ENCODE measurements around the gene STAG3. TPM values are rescaled to one million over a fixed set of nuclear protein-coding genes. Genes with fewer than 3 reads are reported as not detected.
"Not testable (repeated sequence)": the region's sequence is repeated elsewhere in the genome, so short reads cannot be mapped to it uniquely, and the experiment has no call there.

STAG3 gene
- total and polyA plus RNA-seq, 2 donors (not counting 1 experiment from before 2014, with no cell fraction given) = 24.8 to 33.4 TPM

GRCh38 chr7:100141555-100141949 is 36.2 kb upstream of the STAG3 start:
- POLR2A ChIA-PET = no interaction called here
- no CpG with 5 or more reads among the region's 3 CpGs for WGBS (ENCODE audit: insufficient coverage)
- H3K4me2 ChIP-seq (replicated peaks; ENCODE audit: low read depth, low read length, poor library complexity, severe bottlenecking) = no peak overlapping the region

GRCh38 chr7:100142461-100142860 is 35.3 kb upstream of the STAG3 start:
- CTCF ChIA-PET = interaction anchor here (0.7 to 1.7 kb wide), 4 partner anchors 8 to 16 kb away, joined by 3 to 5 read pairs (median 4); no protein-coding TSS in a partner anchor
- peaks cover 18% of the 10 kb centered on the region for H3K4me1 Mint-ChIP-seq
- H3K4me3 Mint-ChIP-seq = no peak overlapping the region
- no peaks in the 10 kb centered on the region for H3K79me2 ChIP-seq (ENCODE audit: control insufficient read depth, insufficient read depth, low read length)
- H3K4me1 ChIP-seq (ENCODE audit: control insufficient read depth in 2 of 2, insufficient read depth in 2 of 2, low read length in 2 of 2) = peaks cover 10 to 25% of the 10 kb centered on the region in 2 donors
- no peaks in the 10 kb centered on the region for H3K9me3 ChIP-seq (ENCODE audit: control extremely low read depth in 1 of 3, control insufficient read depth in 2 of 3, insufficient read depth in 1 of 3, low read length in 2 of 3)
- no peak for ATAC-seq (ENCODE audit: low read depth)
- no peak overlapping the region for H3K27ac ChIP-seq (ENCODE audit: low read length in 2 of 2)
- no peaks in the 10 kb centered on the region for H3K9me3 Mint-ChIP-seq (ENCODE audit: insufficient read depth)
- intact Hi-C loops (cut with micrococcal nuclease) = no loop called here
- TF ChIP-seq EZH2 (IDR thresholded peaks at IDR 0.05; ENCODE audit: borderline replicate concordance, insufficient read depth, low read depth, low read length, poor library complexity, severe bottlenecking) = no peak
- TF ChIP-seq, protein P1, sequence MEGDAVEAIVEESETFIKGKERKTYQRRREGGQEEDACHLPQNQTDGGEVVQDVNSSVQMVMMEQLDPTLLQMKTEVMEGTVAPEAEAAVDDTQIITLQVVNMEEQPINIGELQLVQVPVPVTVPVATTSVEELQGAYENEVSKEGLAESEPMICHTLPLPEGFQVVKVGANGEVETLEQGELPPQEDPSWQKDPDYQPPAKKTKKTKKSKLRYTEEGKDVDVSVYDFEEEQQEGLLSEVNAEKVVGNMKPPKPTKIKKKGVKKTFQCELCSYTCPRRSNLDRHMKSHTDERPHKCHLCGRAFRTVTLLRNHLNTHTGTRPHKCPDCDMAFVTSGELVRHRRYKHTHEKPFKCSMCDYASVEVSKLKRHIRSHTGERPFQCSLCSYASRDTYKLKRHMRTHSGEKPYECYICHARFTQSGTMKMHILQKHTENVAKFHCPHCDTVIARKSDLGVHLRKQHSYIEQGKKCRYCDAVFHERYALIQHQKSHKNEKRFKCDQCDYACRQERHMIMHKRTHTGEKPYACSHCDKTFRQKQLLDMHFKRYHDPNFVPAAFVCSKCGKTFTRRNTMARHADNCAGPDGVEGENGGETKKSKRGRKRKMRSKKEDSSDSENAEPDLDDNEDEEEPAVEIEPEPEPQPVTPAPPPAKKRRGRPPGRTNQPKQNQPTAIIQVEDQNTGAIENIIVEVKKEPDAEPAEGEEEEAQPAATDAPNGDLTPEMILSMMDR (IDR thresholded peaks at IDR 0.05) = no peak
- H3K27me3 ChIP-seq (replicated peaks in 1 of 4; ENCODE audit: control extremely low read depth in 1 of 4, control insufficient read depth in 3 of 4, insufficient read depth in 4 of 4, low read length in 3 of 4) = no peaks in the 10 kb centered on the region
- no peaks in the 10 kb centered on the region for H3K27me3 Mint-ChIP-seq
- no peak overlapping the region for H3K4me2 ChIP-seq (replicated peaks; ENCODE audit: low read depth, low read length, poor library complexity, severe bottlenecking)
- H2AFZ ChIP-seq (ENCODE audit: insufficient read depth, low read depth, low read length, poor library complexity, severe bottlenecking) = no peak overlapping the region
- no peak overlapping the region for H3K4me3 ChIP-seq (ENCODE audit: control extremely low read depth in 1 of 5, extremely low read depth in 1 of 5, insufficient read depth in 1 of 5, low read depth in 2 of 5, low read length in 4 of 5)
- no peaks in the 10 kb centered on the region for H3K36me3 ChIP-seq (replicated peaks in 1 of 2; ENCODE audit: control extremely low read depth in 1 of 2, control insufficient read depth in 1 of 2, extremely low read depth in 1 of 2, insufficient read depth in 2 of 2, low read length in 1 of 2)
- H4K20me1 ChIP-seq (ENCODE audit: control insufficient read depth, insufficient read depth, low read length, poor library complexity, severe bottlenecking) = no peaks in the 10 kb centered on the region
- DNase-seq = no peak
- WGBS (ENCODE audit: insufficient coverage) = 94% methylated on average over 3 of the region's 3 CpGs
- H3K27ac Mint-ChIP-seq = no peak overlapping the region
- POLR2A ChIA-PET = interaction anchor here (0.7 kb wide), 1 partner anchor 14 kb away, joined by 9 read pairs; no protein-coding TSS in a partner anchor
- no peak overlapping the region for H3K9ac ChIP-seq (ENCODE audit: low read length)

More at GRCh38 chr7:100141555-100141949, 36.2 kb upstream of the STAG3 start:
- no peaks in the 10 kb centered on the region for H3K36me3 ChIP-seq (replicated peaks in 1 of 2; ENCODE audit: control extremely low read depth in 1 of 2, control insufficient read depth in 1 of 2, extremely low read depth in 1 of 2, insufficient read depth in 2 of 2, low read length in 1 of 2)
- H3K4me3 ChIP-seq (ENCODE audit: control extremely low read depth in 1 of 5, extremely low read depth in 1 of 5, insufficient read depth in 1 of 5, low read depth in 2 of 5, low read length in 4 of 5) = no peak overlapping the region
- Mint-ChIP-seq H3K4me3 (no peak overlapping the region), H3K4me1 (peaks cover 18% of the 10 kb centered on the region), H3K27ac (no peak overlapping the region), H3K9me3 (ENCODE audit: insufficient read depth) (no peaks in the 10 kb centered on the region), H3K27me3 (no peaks in the 10 kb centered on the region)
- DNase-seq (no peak), ATAC-seq (ENCODE audit: low read depth) (no peak)
- H3K9ac ChIP-seq (ENCODE audit: low read length) = no peak overlapping the region
- no peaks in the 10 kb centered on the region for H3K79me2 ChIP-seq (ENCODE audit: control insufficient read depth, insufficient read depth, low read length)
- H3K4me1 ChIP-seq (ENCODE audit: control insufficient read depth in 2 of 2, insufficient read depth in 2 of 2, low read length in 2 of 2) = peaks cover 10 to 25% of the 10 kb centered on the region in 2 donors
- H2AFZ ChIP-seq (ENCODE audit: insufficient read depth, low read depth, low read length, poor library complexity, severe bottlenecking) = no peak overlapping the region
- H4K20me1 ChIP-seq (ENCODE audit: control insufficient read depth, insufficient read depth, low read length, poor library complexity, severe bottlenecking) = no peaks in the 10 kb centered on the region
- intact Hi-C loops (cut with micrococcal nuclease) = no loop called here
- CTCF ChIA-PET = interaction anchor here (1.6 to 1.7 kb wide), 2 partner anchors 8 to 9 kb away, joined by 4 to 5 read pairs; no protein-coding TSS in a partner anchor
- H3K9me3 ChIP-seq (ENCODE audit: control extremely low read depth in 1 of 3, control insufficient read depth in 2 of 3, insufficient read depth in 1 of 3, low read length in 2 of 3) = no peaks in the 10 kb centered on the region
- no peaks in the 10 kb centered on the region for H3K27me3 ChIP-seq (replicated peaks in 1 of 4; ENCODE audit: control extremely low read depth in 1 of 4, control insufficient read depth in 3 of 4, insufficient read depth in 4 of 4, low read length in 3 of 4)
- no peak for TF ChIP-seq EZH2 (IDR thresholded peaks at IDR 0.05; ENCODE audit: borderline replicate concordance, insufficient read depth, low read depth, low read length, poor library complexity, severe bottlenecking)
- TF ChIP-seq, protein P1 (IDR thresholded peaks at IDR 0.05) = no peak
- H3K27ac ChIP-seq (ENCODE audit: low read length in 2 of 2) = no peak overlapping the region

DNA sequence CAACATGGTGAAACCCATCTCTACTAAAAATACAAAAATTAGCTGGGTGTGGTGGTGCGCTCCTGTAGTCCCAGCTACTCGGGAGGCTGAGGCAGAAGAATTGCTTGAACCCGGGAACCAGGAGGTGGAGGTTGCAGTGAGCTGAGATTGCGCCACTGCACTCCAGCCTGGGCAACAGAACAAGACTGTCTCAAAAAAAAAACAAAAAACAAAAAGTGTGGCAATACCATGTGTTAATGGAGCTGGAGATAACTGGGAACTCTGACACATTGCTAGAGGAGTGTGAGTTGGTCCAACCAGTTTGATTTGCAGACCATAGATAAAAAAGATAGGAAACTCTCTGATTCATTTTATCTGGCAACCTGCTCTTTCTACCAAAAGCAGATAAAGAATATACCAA is 31.4 kb upstream of the STAG3 start:
- H3K27ac ChIP-seq (ENCODE audit: low read length in 2 of 2); H3K9me3 Mint-ChIP-seq (ENCODE audit: insufficient read depth): not testable (repeated sequence)
- intact Hi-C loops (cut with micrococcal nuclease) = loop anchor here (5.0 kb wide), 2 partner anchors 66 to 126 kb away; no protein-coding TSS in a partner anchor

More for the DNA sequence above, 31.4 kb upstream of the STAG3 start:
- not testable (repeated sequence) for H3K27me3 Mint-ChIP-seq; H3K27me3 ChIP-seq (replicated peaks in 1 of 4; ENCODE audit: control extremely low read depth in 1 of 4, control insufficient read depth in 3 of 4, insufficient read depth in 4 of 4, low read length in 3 of 4); H2AFZ ChIP-seq (ENCODE audit: insufficient read depth, low read depth, low read length, poor library complexity, severe bottlenecking); H3K9ac ChIP-seq (ENCODE audit: low read length); H3K4me3 Mint-ChIP-seq; ATAC-seq (ENCODE audit: low read depth); H3K27ac Mint-ChIP-seq; H4K20me1 ChIP-seq (ENCODE audit: control insufficient read depth, insufficient read depth, low read length, poor library complexity, severe bottlenecking); H3K9me3 ChIP-seq (ENCODE audit: control extremely low read depth in 1 of 3, control insufficient read depth in 2 of 3, insufficient read depth in 1 of 3, low read length in 2 of 3); H3K4me2 ChIP-seq (replicated peaks; ENCODE audit: low read depth, low read length, poor library complexity, severe bottlenecking); H3K4me3 ChIP-seq (ENCODE audit: control extremely low read depth in 1 of 5, extremely low read depth in 1 of 5, insufficient read depth in 1 of 5, low read depth in 2 of 5, low read length in 4 of 5); H3K36me3 ChIP-seq (replicated peaks in 1 of 2; ENCODE audit: control extremely low read depth in 1 of 2, control insufficient read depth in 1 of 2, extremely low read depth in 1 of 2, insufficient read depth in 2 of 2, low read length in 1 of 2); DNase-seq
- WGBS (ENCODE audit: insufficient coverage) = no CpG with 5 or more reads among the region's 4 CpGs
- Histone ChIP-seq H3K4me1 (ENCODE audit: control insufficient read depth in 2 of 2, insufficient read depth in 2 of 2, low read length in 2 of 2) (peaks cover 14 to 32% of the 10 kb centered on the region in 2 donors), H3K79me2 (ENCODE audit: control insufficient read depth, insufficient read depth, low read length) (peaks cover 24% of the 10 kb centered on the region)
- peaks cover 24% of the 10 kb centered on the region for H3K4me1 Mint-ChIP-seq
- CTCF ChIA-PET = interaction anchor here (0.6 to 1.3 kb wide), 3 partner anchors 13 to 413 kb away, joined by 3 to 9 read pairs (median 3); no protein-coding TSS in a partner anchor
- POLR2A ChIA-PET = interaction anchor here (0.6 to 1.3 kb wide), 2 partner anchors 18 to 27 kb away, joined by 3 to 4 read pairs; partner anchors contain the start of gene CNPY4
